ENCODE data around the gene CSTPP1. TPM values are rescaled to one million over a fixed set of nuclear protein-coding genes. Genes with fewer than 3 reads are reported as not detected.

The CSTPP1 gene
- total and polyA plus RNA-seq, 2 of the 8 experiments (the other 6 are each of a cell fraction or from before 2014, with no cell fraction given) = 24.2 to 28.7 TPM

GRCh38 chr11:47020793-47021526 is 84.4 kb downstream of the CSTPP1 start:
- ChIA-PET POLR2A (ENCODE audit: partially characterized antibody) (no interaction called here), CTCF (ENCODE audit: partially characterized antibody) (interaction anchor here (1.0 to 2.1 kb wide), 7 partner anchors 10 to 141 kb away, joined by 3 to 9 read pairs (median 3); no protein-coding TSS in a partner anchor)
- no peak overlapping the region for H3K27ac ChIP-seq (ENCODE audit: low read depth, low read length)
- H2BK120ac ChIP-seq (replicated peaks; ENCODE audit: low read depth, low read length) = no peak overlapping the region
- no peak overlapping the region for H4K5ac ChIP-seq (ENCODE audit: insufficient read length, low read depth, low read length)
- WGBS, 2 experiments (ENCODE audit: extremely low coverage in 1 of 2, insufficient coverage in 1 of 2, insufficient read length in 1 of 2, insufficient replicate concordance in 2 of 2, low coverage in 1 of 2, low lambda C conversion rate in 2 of 2, missing lambda C conversion rate in 1 of 2) = 87% methylated on average over 2 of the region's 2 CpGs; no CpG with 5 or more reads in 1 of the 2 experiments
- no peaks in the 10 kb centered on the region for H3K79me1 ChIP-seq (ENCODE audit: low read depth, low read length)
- no peak for DNase-seq (ENCODE audit: low read depth in 1 of 2, low spot score in 2 of 2)
- H3K18ac ChIP-seq (ENCODE audit: extremely low read depth, low read length) = no peak overlapping the region
- H3K56ac ChIP-seq (replicated peaks; ENCODE audit: insufficient read length, low read depth, low read length) = no peak overlapping the region
- peak; percentile 89 for FAIRE-seq
- H3K4me3 ChIP-seq (ENCODE audit: extremely low read depth in 1 of 4, insufficient read depth in 2 of 4, low read depth in 3 of 4, low read length in 4 of 4) = peak overlapping the region in 1 of 4 experiments; percentile 7; a peak in 1 of 8 replicates
- no peaks in the 10 kb centered on the region for H4K20me1 ChIP-seq (replicated peaks in 1 of 2; ENCODE audit: control insufficient read depth in 1 of 2, insufficient read depth in 2 of 2, low read length in 2 of 2)
- H2BK15ac ChIP-seq (ENCODE audit: low read length) = no peak overlapping the region
- no peaks in the 10 kb centered on the region for H3K23me2 ChIP-seq (ENCODE audit: low read depth, low read length)
- H3K14ac ChIP-seq (ENCODE audit: insufficient read length) = no peak overlapping the region
- H2AFZ ChIP-seq (ENCODE audit: low read length) = no peak overlapping the region
- no peak overlapping the region for H2AK5ac ChIP-seq (ENCODE audit: low read depth, low read length)
- no peaks in the 10 kb centered on the region for H3K9me3 ChIP-seq (ENCODE audit: insufficient read depth in 2 of 2, low read depth in 1 of 2, low read length in 1 of 2)
- H4K91ac ChIP-seq (replicated peaks; ENCODE audit: insufficient read length, low read length) = no peak overlapping the region
- H3K79me2 ChIP-seq (ENCODE audit: control insufficient read depth in 1 of 2, insufficient read depth in 2 of 2, low read length in 2 of 2) = no peaks in the 10 kb centered on the region
- H3K4ac ChIP-seq (replicated peaks; ENCODE audit: insufficient read length, low read depth, low read length) = no peak overlapping the region
- H3K4me1 ChIP-seq (replicated peaks in 1 of 4; ENCODE audit: control insufficient read depth in 3 of 4, insufficient read depth in 4 of 4, low read length in 3 of 4) = peaks cover 0 to 6% (median 3%) of the 10 kb centered on the region in 4 experiments; a peak in 3 of 7 replicates
- no peak overlapping the region for H3K23ac ChIP-seq (ENCODE audit: insufficient read length)
- H2BK20ac ChIP-seq (ENCODE audit: low read length) = no peak overlapping the region
- H3K9ac ChIP-seq (replicated peaks in 1 of 4; ENCODE audit: extremely low read depth in 1 of 4, low read depth in 3 of 4, low read length in 3 of 4) = no peak overlapping the region
- peak overlapping the region in 1 of 2 experiments; percentile 42; a peak in 3 of 4 replicates for H3K4me2 ChIP-seq (ENCODE audit: insufficient read depth in 1 of 2, low read depth in 2 of 2, low read length in 2 of 2)
- H2BK5ac ChIP-seq (ENCODE audit: low read depth, low read length) = no peak overlapping the region
- no peak overlapping the region for H4K8ac ChIP-seq (ENCODE audit: extremely low read depth, insufficient read depth, low read length)
- no peak overlapping the region for H2BK12ac ChIP-seq (ENCODE audit: low read depth, low read length)
- H3K27me3 ChIP-seq (replicated peaks in 1 of 4; ENCODE audit: control insufficient read depth in 3 of 4, extremely low read depth in 1 of 4, insufficient read depth in 3 of 4, low read length in 3 of 4) = no peaks in the 10 kb centered on the region
- no peaks in the 10 kb centered on the region for H3K36me3 ChIP-seq (ENCODE audit: control insufficient read depth in 2 of 4, insufficient read depth in 4 of 4, low read length in 3 of 4)
- TF ChIP-seq CREB1 (IDR thresholded peaks at IDR 0.05) = no peak
